Measurements from ENCODE around the gene CCR2.

CCR2 gene

GRCh38 chr3:46365041-46365440 lies 11.1 kb downstream of the CCR2 start:
- Histone ChIP-seq H3K27me3 (ENCODE audit: control insufficient read depth in 3 of 3, insufficient read depth in 3 of 3, low read depth in 1 of 3, low read length in 3 of 3) (peaks cover 0 to 2% (median 0%) of the 10 kb centered on the region in 3 experiments), H4K8ac (ENCODE audit: low read depth, low read length) (no peak overlapping the region), H3K9ac (ENCODE audit: low read depth, low read length, poor library complexity) (no peak overlapping the region), H4K91ac (ENCODE audit: low read depth, low read length, poor library complexity) (no peak overlapping the region), H3K79me1 (ENCODE audit: low read depth, low read length) (no peaks in the 10 kb centered on the region), H3K4me2 (ENCODE audit: insufficient read depth, low read length, poor library complexity, severe bottlenecking) (no peak overlapping the region), H2BK12ac (ENCODE audit: low read length) (no peak overlapping the region), H2BK120ac (ENCODE audit: low read depth, low read length) (no peak overlapping the region), H2BK5ac (ENCODE audit: low read length) (no peak overlapping the region), H3K4ac (ENCODE audit: low read length) (no peak overlapping the region), H3K4me1 (ENCODE audit: control insufficient read depth in 2 of 2, insufficient read depth in 1 of 2, low read depth in 1 of 2, low read length in 2 of 2) (peaks cover 0 to 3% of the 10 kb centered on the region in 2 donors), H3K14ac (ENCODE audit: low read length) (no peak overlapping the region), H3K23ac (ENCODE audit: low read depth, low read length, poor library complexity) (no peak overlapping the region), H2AK5ac (ENCODE audit: low read depth, low read length) (no peak overlapping the region), H2AFZ (ENCODE audit: low read length) (no peak overlapping the region), H2BK15ac (ENCODE audit: low read length) (no peak overlapping the region), H3K18ac (ENCODE audit: low read length) (no peak overlapping the region), H3K9me3 (replicated peaks in 1 of 2; ENCODE audit: control insufficient read depth in 2 of 2, insufficient read depth in 1 of 2, low read depth in 1 of 2, low read length in 2 of 2) (peaks cover 0 to 3% of the 10 kb centered on the region in 2 donors), H3K4me3 (ENCODE audit: low read length in 2 of 2) (no peak overlapping the region), H3K36me3 (replicated peaks in 1 of 2; ENCODE audit: control insufficient read depth in 2 of 2, insufficient read depth in 2 of 2, low read length in 2 of 2) (no peaks in the 10 kb centered on the region), H3K27ac (replicated peaks; ENCODE audit: low read length) (no peak overlapping the region)
- WGBS, 2 donors (ENCODE audit: extremely low coverage in 2 of 2, insufficient read length in 2 of 2, insufficient replicate concordance in 1 of 2): no CpG with 5 or more reads among the region's 4 CpGs
- DNase-seq (ENCODE audit: low spot score): no peak

GRCh38 chr3:46365737-46366524 lies 12.0 kb downstream of the CCR2 start:
- Histone ChIP-seq H3K4me1 (ENCODE audit: control insufficient read depth in 2 of 2, insufficient read depth in 1 of 2, low read depth in 1 of 2, low read length in 2 of 2) (peaks cover 0 to under 1% of the 10 kb centered on the region in 2 donors), H4K8ac (ENCODE audit: low read depth, low read length) (no peak overlapping the region), H3K18ac (ENCODE audit: low read length) (no peak overlapping the region), H3K4ac (ENCODE audit: low read length) (no peak overlapping the region), H3K9ac (ENCODE audit: low read depth, low read length, poor library complexity) (no peak overlapping the region), H3K23ac (ENCODE audit: low read depth, low read length, poor library complexity) (no peak overlapping the region), H3K36me3 (replicated peaks in 1 of 2; ENCODE audit: control insufficient read depth in 2 of 2, insufficient read depth in 2 of 2, low read length in 2 of 2) (no peaks in the 10 kb centered on the region), H3K27me3 (ENCODE audit: control insufficient read depth in 3 of 3, insufficient read depth in 3 of 3, low read depth in 1 of 3, low read length in 3 of 3) (peaks cover 0 to 2% (median 0%) of the 10 kb centered on the region in 3 experiments), H2AFZ (ENCODE audit: low read length) (no peak overlapping the region), H3K79me1 (ENCODE audit: low read depth, low read length) (no peaks in the 10 kb centered on the region), H2AK5ac (ENCODE audit: low read depth, low read length) (no peak overlapping the region), H2BK15ac (ENCODE audit: low read length) (no peak overlapping the region), H4K91ac (ENCODE audit: low read depth, low read length, poor library complexity) (no peak overlapping the region), H3K4me2 (ENCODE audit: insufficient read depth, low read length, poor library complexity, severe bottlenecking) (no peak overlapping the region), H2BK5ac (ENCODE audit: low read length) (no peak overlapping the region), H3K14ac (ENCODE audit: low read length) (no peak overlapping the region), H3K9me3 (replicated peaks in 1 of 2; ENCODE audit: control insufficient read depth in 2 of 2, insufficient read depth in 1 of 2, low read depth in 1 of 2, low read length in 2 of 2) (peaks cover 0 to 1% of the 10 kb centered on the region in 2 donors), H3K4me3 (ENCODE audit: low read length in 2 of 2) (no peak overlapping the region), H3K27ac (replicated peaks; ENCODE audit: low read length) (no peak overlapping the region), H2BK12ac (ENCODE audit: low read length) (no peak overlapping the region), H2BK120ac (ENCODE audit: low read depth, low read length) (no peak overlapping the region)
- no peak for DNase-seq (ENCODE audit: low spot score)
- no CpG with 5 or more reads among the region's 5 CpGs for WGBS, 2 donors (ENCODE audit: extremely low coverage in 2 of 2, insufficient read length in 2 of 2, insufficient replicate concordance in 1 of 2)

- H3K4me1 ChIP-seq (ENCODE audit: control insufficient read depth in 2 of 2, insufficient read depth in 1 of 2, low read depth in 1 of 2, low read length in 2 of 2): no peaks in the 10 kb centered on the region
- no CpG with 5 or more reads among the region's 5 CpGs for WGBS, 2 donors (ENCODE audit: extremely low coverage in 2 of 2, insufficient read length in 2 of 2, insufficient replicate concordance in 1 of 2)
- no peaks in the 10 kb centered on the region for H3K9me3 ChIP-seq (replicated peaks in 1 of 2; ENCODE audit: control insufficient read depth in 2 of 2, insufficient read depth in 1 of 2, low read depth in 1 of 2, low read length in 2 of 2)
- no peaks in the 10 kb centered on the region for H3K79me1 ChIP-seq (ENCODE audit: low read depth, low read length)
- H3K4me3 ChIP-seq (ENCODE audit: low read length in 2 of 2): no peak overlapping the region
- no peak overlapping the region for H2AFZ ChIP-seq (ENCODE audit: low read length)
- H3K23ac ChIP-seq (ENCODE audit: low read depth, low read length, poor library complexity): no peak overlapping the region
- H4K91ac ChIP-seq (ENCODE audit: low read depth, low read length, poor library complexity): no peak overlapping the region
- H3K18ac ChIP-seq (ENCODE audit: low read length): no peak overlapping the region
- H2AK5ac ChIP-seq (ENCODE audit: low read depth, low read length): no peak overlapping the region
- H2BK15ac ChIP-seq (ENCODE audit: low read length): no peak overlapping the region
- peaks cover 0 to 4% (median 0%) of the 10 kb centered on the region in 3 experiments for H3K27me3 ChIP-seq (ENCODE audit: control insufficient read depth in 3 of 3, insufficient read depth in 3 of 3, low read depth in 1 of 3, low read length in 3 of 3)
- no peak for DNase-seq (ENCODE audit: low spot score)
- H2BK12ac ChIP-seq (ENCODE audit: low read length): no peak overlapping the region
- H3K4me2 ChIP-seq (ENCODE audit: insufficient read depth, low read length, poor library complexity, severe bottlenecking): no peak overlapping the region
- H4K8ac ChIP-seq (ENCODE audit: low read depth, low read length): no peak overlapping the region
- no peaks in the 10 kb centered on the region for H3K36me3 ChIP-seq (replicated peaks in 1 of 2; ENCODE audit: control insufficient read depth in 2 of 2, insufficient read depth in 2 of 2, low read length in 2 of 2)
- H3K27ac ChIP-seq (replicated peaks; ENCODE audit: low read length): no peak overlapping the region
- no peak overlapping the region for H3K9ac ChIP-seq (ENCODE audit: low read depth, low read length, poor library complexity)
- H2BK5ac ChIP-seq (ENCODE audit: low read length): no peak overlapping the region
- H3K14ac ChIP-seq (ENCODE audit: low read length): no peak overlapping the region
- H2BK120ac ChIP-seq (ENCODE audit: low read depth, low read length): no peak overlapping the region
- H3K4ac ChIP-seq (ENCODE audit: low read length): no peak overlapping the region
Measured at GRCh38 chr3:46367811-46368210, 13.9 kb downstream of the CCR2 start.

GRCh38 chr3:46368569-46368968 lies 14.7 kb downstream of the CCR2 start:
- no peak overlapping the region for H3K23ac ChIP-seq (ENCODE audit: low read depth, low read length, poor library complexity)
- no CpG with 5 or more reads among the region's 7 CpGs for WGBS, 2 donors (ENCODE audit: extremely low coverage in 2 of 2, insufficient read length in 2 of 2, insufficient replicate concordance in 1 of 2)
- no peak overlapping the region for H3K4ac ChIP-seq (ENCODE audit: low read length)
- H2BK5ac ChIP-seq (ENCODE audit: low read length): no peak overlapping the region
- no peak overlapping the region for H2BK15ac ChIP-seq (ENCODE audit: low read length)
- H2BK120ac ChIP-seq (ENCODE audit: low read depth, low read length): no peak overlapping the region
- H3K14ac ChIP-seq (ENCODE audit: low read length): no peak overlapping the region
- no peak overlapping the region for H3K9ac ChIP-seq (ENCODE audit: low read depth, low read length, poor library complexity)
- no peak for DNase-seq (ENCODE audit: low spot score)
- H2AK5ac ChIP-seq (ENCODE audit: low read depth, low read length): no peak overlapping the region
- H3K27me3 ChIP-seq (ENCODE audit: control insufficient read depth in 3 of 3, insufficient read depth in 3 of 3, low read depth in 1 of 3, low read length in 3 of 3): peaks cover 0 to 4% (median 0%) of the 10 kb centered on the region in 3 experiments
- no peak overlapping the region for H3K4me2 ChIP-seq (ENCODE audit: insufficient read depth, low read length, poor library complexity, severe bottlenecking)
- no peaks in the 10 kb centered on the region for H3K9me3 ChIP-seq (replicated peaks in 1 of 2; ENCODE audit: control insufficient read depth in 2 of 2, insufficient read depth in 1 of 2, low read depth in 1 of 2, low read length in 2 of 2)
- H2AFZ ChIP-seq (ENCODE audit: low read length): no peak overlapping the region
- H3K4me3 ChIP-seq (ENCODE audit: low read length in 2 of 2): no peak overlapping the region
- no peak overlapping the region for H4K91ac ChIP-seq (ENCODE audit: low read depth, low read length, poor library complexity)
- H3K36me3 ChIP-seq (replicated peaks in 1 of 2; ENCODE audit: control insufficient read depth in 2 of 2, insufficient read depth in 2 of 2, low read length in 2 of 2): no peaks in the 10 kb centered on the region
- no peaks in the 10 kb centered on the region for H3K4me1 ChIP-seq (ENCODE audit: control insufficient read depth in 2 of 2, insufficient read depth in 1 of 2, low read depth in 1 of 2, low read length in 2 of 2)
- H3K79me1 ChIP-seq (ENCODE audit: low read depth, low read length): no peaks in the 10 kb centered on the region
- H3K18ac ChIP-seq (ENCODE audit: low read length): no peak overlapping the region
- H2BK12ac ChIP-seq (ENCODE audit: low read length): no peak overlapping the region
- no peak overlapping the region for H3K27ac ChIP-seq (replicated peaks; ENCODE audit: low read length)
- H4K8ac ChIP-seq (ENCODE audit: low read depth, low read length): no peak overlapping the region
